Measurements from ENCODE around the gene MAPRE3. TPM values are rescaled to one million over a fixed set of nuclear protein-coding genes. Genes with fewer than 3 reads are reported as not detected.

MAPRE3 gene
- total RNA-seq, 2 experiments from 2014 or later: 1.6 to 1.7 TPM

DNA sequence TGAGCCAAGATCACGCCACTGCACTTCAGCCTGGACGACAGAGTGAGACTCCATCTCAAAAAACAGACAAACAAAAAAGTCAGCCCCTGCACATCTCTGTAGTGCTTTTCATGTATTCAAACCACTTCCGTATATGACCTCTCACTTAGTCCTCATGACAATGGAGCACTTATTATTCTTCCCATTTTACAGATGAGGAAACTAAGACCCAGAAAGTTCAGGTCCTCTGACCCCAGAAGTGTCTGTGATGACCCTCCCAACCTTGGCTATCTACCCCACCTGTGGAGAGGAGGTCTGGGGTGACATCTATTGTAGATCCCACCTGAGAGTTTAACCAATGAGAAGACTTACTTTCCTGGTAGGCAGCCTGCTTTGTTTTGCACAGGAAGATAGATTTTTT, 21.6 kb upstream of the MAPRE3 start:
- H3K27ac Mint-ChIP-seq: no peak overlapping the region
- ATAC-seq (no peak), DNase-seq (no peak)
- no peak overlapping the region for H3K4me3 Mint-ChIP-seq
- TF ChIP-seq, protein P1, sequence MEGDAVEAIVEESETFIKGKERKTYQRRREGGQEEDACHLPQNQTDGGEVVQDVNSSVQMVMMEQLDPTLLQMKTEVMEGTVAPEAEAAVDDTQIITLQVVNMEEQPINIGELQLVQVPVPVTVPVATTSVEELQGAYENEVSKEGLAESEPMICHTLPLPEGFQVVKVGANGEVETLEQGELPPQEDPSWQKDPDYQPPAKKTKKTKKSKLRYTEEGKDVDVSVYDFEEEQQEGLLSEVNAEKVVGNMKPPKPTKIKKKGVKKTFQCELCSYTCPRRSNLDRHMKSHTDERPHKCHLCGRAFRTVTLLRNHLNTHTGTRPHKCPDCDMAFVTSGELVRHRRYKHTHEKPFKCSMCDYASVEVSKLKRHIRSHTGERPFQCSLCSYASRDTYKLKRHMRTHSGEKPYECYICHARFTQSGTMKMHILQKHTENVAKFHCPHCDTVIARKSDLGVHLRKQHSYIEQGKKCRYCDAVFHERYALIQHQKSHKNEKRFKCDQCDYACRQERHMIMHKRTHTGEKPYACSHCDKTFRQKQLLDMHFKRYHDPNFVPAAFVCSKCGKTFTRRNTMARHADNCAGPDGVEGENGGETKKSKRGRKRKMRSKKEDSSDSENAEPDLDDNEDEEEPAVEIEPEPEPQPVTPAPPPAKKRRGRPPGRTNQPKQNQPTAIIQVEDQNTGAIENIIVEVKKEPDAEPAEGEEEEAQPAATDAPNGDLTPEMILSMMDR (IDR thresholded peaks at IDR 0.05): no peak
- H3K36me3 Mint-ChIP-seq (ENCODE audit: low read depth): no peaks in the 10 kb centered on the region
- peaks cover 7% of the 10 kb centered on the region for H3K27me3 Mint-ChIP-seq
- intact Hi-C loops (cut with micrococcal nuclease): no loop called here
- no peaks in the 10 kb centered on the region for H3K9me3 Mint-ChIP-seq
- ChIA-PET POLR2A (no interaction called here), CTCF (interaction anchor here (1.1 kb wide), 1 partner anchor 13 kb away, joined by 3 read pairs; no protein-coding TSS in a partner anchor)
- H3K4me1 Mint-ChIP-seq (ENCODE audit: low read depth): no peaks in the 10 kb centered on the region

DNA sequence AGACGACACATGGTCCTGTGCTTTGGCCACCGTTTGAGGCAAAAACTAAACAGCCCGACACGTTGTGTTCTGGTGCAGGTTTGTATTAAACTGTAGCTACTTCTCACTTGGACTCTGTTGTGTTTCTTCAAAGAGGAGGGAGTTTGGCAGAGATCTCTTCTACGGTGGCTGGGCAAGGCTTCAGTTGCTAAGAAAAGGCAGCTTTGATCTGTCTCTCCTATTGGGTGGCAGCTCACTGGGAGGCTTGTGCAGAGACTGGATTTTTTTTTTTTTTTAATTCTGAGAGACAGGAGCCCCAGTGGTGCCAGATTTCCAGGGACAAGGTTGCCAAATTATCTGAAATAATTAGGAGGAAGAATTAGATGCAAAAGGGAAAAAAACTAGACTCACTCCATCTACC, 20.2 kb upstream of the MAPRE3 start:
- Mint-ChIP-seq H3K4me1 (ENCODE audit: low read depth) (no peaks in the 10 kb centered on the region), H3K9me3 (no peaks in the 10 kb centered on the region), H3K27me3 (peaks cover 11% of the 10 kb centered on the region), H3K4me3 (no peak overlapping the region), H3K27ac (no peak overlapping the region), H3K36me3 (ENCODE audit: low read depth) (no peaks in the 10 kb centered on the region)
- no peak for DNase-seq
- no peak for ATAC-seq
- TF ChIP-seq, protein P1 (IDR thresholded peaks at IDR 0.05): no peak
- intact Hi-C loops (cut with micrococcal nuclease): no loop called here
- ChIA-PET CTCF (interaction anchor here (1.4 to 1.5 kb wide), 3 partner anchors 11 to 220 kb away, joined by 4 to 6 read pairs (median 4); no protein-coding TSS in a partner anchor), POLR2A (interaction anchor here (0.9 kb wide), 1 partner anchor 9 kb away, joined by 4 read pairs; no protein-coding TSS in a partner anchor)

DNA sequence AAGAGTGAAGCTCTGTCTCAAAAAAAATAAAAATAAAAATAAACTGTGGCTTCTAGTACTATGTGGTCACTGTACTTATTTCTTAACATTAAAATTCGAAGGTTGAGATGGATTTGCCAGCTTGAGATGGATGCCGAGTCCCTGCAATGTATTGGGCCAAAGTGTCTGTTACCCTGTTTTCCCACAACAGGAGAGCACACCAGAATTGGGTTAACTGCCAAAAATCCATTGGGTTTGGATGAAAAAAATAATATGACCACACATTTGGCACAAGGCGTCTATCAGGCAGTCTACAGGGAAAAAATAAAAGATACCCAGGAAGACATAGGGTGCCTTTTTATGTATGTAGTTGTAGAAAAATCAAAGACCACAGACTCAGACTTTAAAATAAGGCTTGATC, 19.2 kb upstream of the MAPRE3 start:
- Mint-ChIP-seq H3K4me1 (ENCODE audit: low read depth) (no peaks in the 10 kb centered on the region), H3K27ac (no peak overlapping the region), H3K36me3 (ENCODE audit: low read depth) (no peaks in the 10 kb centered on the region), H3K9me3 (no peaks in the 10 kb centered on the region), H3K27me3 (peaks cover 10% of the 10 kb centered on the region), H3K4me3 (no peak overlapping the region)
- ATAC-seq (no peak), DNase-seq (no peak)
- POLR2A ChIA-PET: no interaction called here
- TF ChIP-seq, protein P1 (IDR thresholded peaks at IDR 0.05): no peak
- intact Hi-C loops (cut with micrococcal nuclease): no loop called here
- CTCF ChIA-PET: interaction anchor here (0.7 to 1.5 kb wide), 2 partner anchors 32 to 219 kb away, joined by 3 to 4 read pairs; no protein-coding TSS in a partner anchor

DNA sequence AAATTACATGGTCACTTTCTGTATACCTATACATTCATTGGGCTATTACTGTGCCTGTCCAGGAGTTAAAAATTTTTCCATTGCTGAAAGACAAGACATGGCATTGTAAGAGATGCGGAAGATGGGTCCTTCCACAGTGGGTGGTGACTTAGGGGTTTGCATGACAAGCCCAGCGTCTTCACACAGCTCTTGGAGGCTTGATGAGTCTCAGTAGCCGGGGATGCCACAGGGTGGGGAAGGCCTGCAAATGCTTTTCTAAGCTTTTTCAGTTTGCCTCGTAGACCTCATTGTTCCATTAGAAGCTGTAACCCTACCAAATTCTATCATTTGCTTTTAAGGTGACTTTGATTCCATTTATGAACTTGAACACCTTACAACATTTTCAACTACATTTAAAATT, 18.1 kb upstream of the MAPRE3 start:
- Mint-ChIP-seq H3K4me1 (ENCODE audit: low read depth) (no peaks in the 10 kb centered on the region), H3K27me3 (peaks cover 12% of the 10 kb centered on the region), H3K9me3 (no peaks in the 10 kb centered on the region), H3K4me3 (no peak overlapping the region), H3K27ac (no peak overlapping the region), H3K36me3 (ENCODE audit: low read depth) (no peaks in the 10 kb centered on the region)
- DNase-seq (no peak), ATAC-seq (no peak)
- TF ChIP-seq, protein P1 (IDR thresholded peaks at IDR 0.05): no peak
- ChIA-PET CTCF (interaction anchor here (1.8 to 3.5 kb wide), 4 partner anchors 10 to 106 kb away, joined by 6 to 20 read pairs (median 8); no protein-coding TSS in a partner anchor), POLR2A (no interaction called here)
- intact Hi-C loops (cut with micrococcal nuclease): no loop called here

DNA sequence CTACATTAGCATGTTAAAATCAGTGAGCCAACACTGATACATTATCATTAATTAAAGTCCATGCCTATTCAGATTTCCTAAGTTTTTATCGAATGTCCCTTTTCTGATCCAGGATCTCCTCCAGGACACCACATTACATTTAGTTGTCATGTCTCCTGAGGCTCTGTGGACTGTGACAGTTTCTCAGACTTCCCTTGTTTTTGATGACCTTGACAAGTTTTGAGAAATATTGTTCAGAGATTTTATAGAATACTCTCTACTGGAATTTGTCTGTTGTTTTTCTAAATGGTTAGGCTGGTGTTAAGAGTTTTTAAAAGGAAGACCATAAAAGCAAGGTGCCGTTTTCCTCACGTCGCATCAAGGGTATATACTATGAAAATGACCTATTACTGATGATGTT, 16.3 kb upstream of the MAPRE3 start:
- ChIA-PET POLR2A (no interaction called here), CTCF (interaction anchor here (2.3 to 3.5 kb wide), 3 partner anchors 8 to 108 kb away, joined by 7 to 20 read pairs (median 8); no protein-coding TSS in a partner anchor)
- H3K4me1 Mint-ChIP-seq (ENCODE audit: low read depth): no peaks in the 10 kb centered on the region
- no peak overlapping the region for H3K27ac Mint-ChIP-seq
- no peak overlapping the region for H3K4me3 Mint-ChIP-seq
- DNase-seq: no peak
- H3K36me3 Mint-ChIP-seq (ENCODE audit: low read depth): no peaks in the 10 kb centered on the region
- peaks cover 15% of the 10 kb centered on the region for H3K27me3 Mint-ChIP-seq
- H3K9me3 Mint-ChIP-seq: no peaks in the 10 kb centered on the region
- intact Hi-C loops (cut with micrococcal nuclease): no loop called here
- TF ChIP-seq, protein P1 (IDR thresholded peaks at IDR 0.05): no peak
- no peak for ATAC-seq

All from activated CD8-positive, alpha-beta T cell treated with anti-CD3 and anti-CD28 coated beads for 36 hours (primary cell).